ENCODE data around the gene KCNA3. TPM values are rescaled to one million over a fixed set of nuclear protein-coding genes. Genes with fewer than 3 reads are reported as not detected.

Gene KCNA3
- total and polyA plus RNA-seq, 2 of the 4 experiments (the other 2 are of a cell fraction): under 0.01 to 0.09 TPM

GRCh38 chr1:110677526-110677925, 2.8 kb upstream of the KCNA3 start:
- Histone ChIP-seq H3K18ac (ENCODE audit: low read depth, low read length) (no peak overlapping the region), H3K27me3 (ENCODE audit: control insufficient read depth, insufficient read depth, low read length) (peaks cover 20% of the 10 kb centered on the region), H3K4me3 (ENCODE audit: insufficient read depth, low read depth, low read length) (no peak overlapping the region), H4K8ac (ENCODE audit: low read depth in 2 of 2, low read length in 2 of 2) (no peak overlapping the region), H3K4me2 (ENCODE audit: low read depth, low read length) (no peak overlapping the region), H2BK20ac (ENCODE audit: low read depth, low read length) (no peak overlapping the region), H3K79me1 (ENCODE audit: low read depth in 1 of 2, low read length in 2 of 2) (no peaks in the 10 kb centered on the region), H2BK5ac (ENCODE audit: low read depth, low read length, poor library complexity, severe bottlenecking) (no peak overlapping the region), H2BK15ac (ENCODE audit: low read depth, low read length) (no peak overlapping the region), H4K5ac (ENCODE audit: low read depth, low read length) (no peak overlapping the region), H3K56ac (ENCODE audit: extremely low read depth, insufficient read depth, low read length) (no peak overlapping the region), H2AK5ac (ENCODE audit: low read depth, low read length) (no peak overlapping the region), H3K9me1 (ENCODE audit: insufficient read depth, low read length) (no peaks in the 10 kb centered on the region), H2BK120ac (ENCODE audit: low read depth, low read length) (no peak overlapping the region), H3K9ac (ENCODE audit: low read depth, low read length) (no peak overlapping the region), H3K4ac (ENCODE audit: low read depth, low read length) (no peak overlapping the region), H2AFZ (replicated peaks; ENCODE audit: low read length, poor library complexity) (no peak overlapping the region), H3K23ac (ENCODE audit: low read depth, low read length) (no peak overlapping the region), H3K9me3 (ENCODE audit: control insufficient read depth, insufficient read depth, low read length) (peaks cover 5% of the 10 kb centered on the region; the same call in 1 of the 2 replicates), H3K4me1 (ENCODE audit: control insufficient read depth, insufficient read depth, low read length) (no peaks in the 10 kb centered on the region), H3K14ac (replicated peaks; ENCODE audit: low read depth, low read length) (no peak overlapping the region), H4K91ac (ENCODE audit: insufficient read depth, low read depth, low read length) (no peak overlapping the region), H4K20me1 (ENCODE audit: insufficient read depth, low read length) (no peaks in the 10 kb centered on the region), H2AK9ac (replicated peaks; ENCODE audit: low read depth, low read length, poor library complexity) (no peak overlapping the region), H3K36me3 (ENCODE audit: control insufficient read depth, insufficient read depth, low read length) (no peaks in the 10 kb centered on the region), H3K27ac (ENCODE audit: insufficient read depth, low read length) (no peak overlapping the region)
- in situ Hi-C loops (cut with MboI; ENCODE audit: low sequenced_read_pairs) (no loop called here), intact Hi-C loops (cut with micrococcal nuclease) (no loop called here), dilution Hi-C loops (cut with HindIII; ENCODE audit: low sequenced_read_pairs, unreplicated experiment) (no loop called here)
- ATAC-seq (ENCODE audit: low read depth) (no peak), DNase-seq (no peak)
- TF ChIP-seq ELK1 (IDR thresholded peaks at IDR 0.05; ENCODE audit: borderline replicate concordance, low read depth, low read length) (no peak), MAZ (IDR thresholded peaks at IDR 0.05; ENCODE audit: borderline replicate concordance, low read depth, low read length) (no peak), MAFK (IDR thresholded peaks at IDR 0.05; ENCODE audit: low read depth, low read length) (no peak), CTCF (conservative IDR thresholded peaks at IDR 0.05; ENCODE audit: low read depth, low read length) (no peak), SMC3 (IDR thresholded peaks at IDR 0.05; ENCODE audit: low read depth, low read length) (no peak), USF2 (IDR thresholded peaks at IDR 0.05; ENCODE audit: low read depth, low read length) (no peak), FOS (IDR thresholded peaks at IDR 0.05; ENCODE audit: low read depth, low read length) (no peak), RFX5 (IDR thresholded peaks at IDR 0.05; ENCODE audit: low read depth, low read length) (no peak), RAD21 (IDR thresholded peaks at IDR 0.05; ENCODE audit: low read length) (no peak), CHD1 (IDR thresholded peaks at IDR 0.05; ENCODE audit: low read depth, low read length) (no peak), RCOR1 (IDR thresholded peaks at IDR 0.05; ENCODE audit: insufficient replicate concordance, low read length) (no peak), CEBPB (IDR thresholded peaks at IDR 0.05; ENCODE audit: low read depth, low read length) (no peak), NFE2L2 (IDR thresholded peaks at IDR 0.05; ENCODE audit: low read depth, low read length) (no peak), MXI1 (IDR thresholded peaks at IDR 0.05; ENCODE audit: borderline replicate concordance, low read depth, low read length) (no peak), BHLHE40 (IDR thresholded peaks at IDR 0.05; ENCODE audit: low read depth, low read length) (no peak), POLR2A (IDR thresholded peaks at IDR 0.05; ENCODE audit: low read depth, low read length) (no peak)
- ChIA-PET POLR2A (ENCODE audit: unreplicated experiment) (no interaction called here), CTCF (interaction anchor here (0.6 to 0.7 kb wide), 2 partner anchors 15 to 86 kb away, joined by 3 read pairs; no protein-coding TSS in a partner anchor)
- WGBS, 2 experiments (ENCODE audit: extremely low coverage in 2 of 2, insufficient read length in 1 of 2): no CpG with 5 or more reads among the region's 3 CpGs
- no TSS peak for BruUV-seq (replicated peaks)
